Dedifferentiated amniotic fluid mesenchymal stem cell (primary cell): Measurements from ENCODE around the gene CD200R1.
"Not testable (repeated sequence)": the region's sequence is repeated elsewhere in the genome, so short reads cannot be mapped to it uniquely, and the experiment has no call there.

ENCODE experiments used
- DNase-seq: peaks from one replicate; pipeline ENCODE4 v3.0.0-alpha.2; 2016; ENCODE audit errors: extremely low spot score

Gene CD200R1

GRCh38 chr3:112974178-112974517 lies 755 bp downstream of the CD200R1 start:
- DNase-seq, result no peak

DNA sequence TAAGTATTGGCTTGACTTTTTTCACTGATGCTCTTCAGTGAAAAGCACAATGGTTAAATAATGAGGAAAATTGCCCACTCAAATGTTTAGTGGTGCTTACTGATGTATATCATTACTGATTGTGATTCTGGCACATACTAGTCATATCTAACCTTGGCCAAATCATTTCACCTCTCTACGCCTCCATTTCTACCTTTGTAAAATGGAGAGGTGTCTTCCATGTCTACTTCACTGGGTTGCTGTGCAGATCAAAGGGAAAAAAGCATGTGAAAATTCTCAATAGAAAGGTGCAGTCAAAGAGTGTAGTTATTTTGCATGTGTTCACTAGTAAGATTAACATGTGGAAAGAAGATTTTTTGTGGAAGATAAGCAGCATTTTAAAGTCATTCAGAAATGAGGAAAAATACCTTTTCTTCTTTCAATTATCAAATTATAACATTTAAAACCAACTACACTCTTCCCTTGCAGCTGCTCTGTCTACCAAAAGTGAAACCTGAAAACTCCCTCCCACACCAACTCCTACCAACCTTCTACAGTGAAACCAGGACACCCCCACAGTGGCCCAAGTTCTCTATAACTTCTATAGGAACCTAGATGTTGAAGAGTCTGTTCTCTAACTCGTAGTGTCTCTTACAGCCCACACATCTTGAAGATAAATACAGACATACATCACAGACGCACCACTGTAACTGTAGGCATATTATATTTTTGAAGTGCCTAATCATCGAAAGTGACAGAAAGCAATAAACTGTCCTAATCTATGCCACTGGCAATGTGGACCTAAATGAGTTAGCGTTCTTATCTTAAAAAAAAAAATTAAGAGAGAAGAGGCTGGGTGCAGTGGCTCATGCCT lies 1.4 kb downstream of the CD200R1 start:
- DNase-seq, result no peak

- DNase-seq, result no peak
Measured at GRCh38 chr3:112972158-112972557, 2.7 kb downstream of the CD200R1 start.

DNA sequence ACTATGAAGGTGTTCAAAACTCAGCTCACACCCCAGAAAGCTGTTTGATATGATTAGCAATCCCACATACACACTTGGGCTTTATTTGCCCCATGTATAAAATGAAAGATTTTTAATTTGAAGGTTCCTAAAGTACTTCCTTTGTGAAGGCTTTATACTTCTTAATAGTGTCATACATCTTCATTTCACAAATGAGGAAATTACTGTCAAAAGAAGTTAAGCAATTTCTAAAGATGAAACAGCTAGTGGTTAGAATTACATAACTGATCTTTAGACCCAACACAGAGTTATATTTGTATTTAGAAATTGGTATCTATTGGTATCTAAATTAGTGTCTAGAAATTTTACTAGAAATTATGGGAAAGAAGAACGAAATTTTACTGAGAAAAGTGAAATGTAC lies 7.1 kb downstream of the CD200R1 start:
- DNase-seq, result no peak

DNA sequence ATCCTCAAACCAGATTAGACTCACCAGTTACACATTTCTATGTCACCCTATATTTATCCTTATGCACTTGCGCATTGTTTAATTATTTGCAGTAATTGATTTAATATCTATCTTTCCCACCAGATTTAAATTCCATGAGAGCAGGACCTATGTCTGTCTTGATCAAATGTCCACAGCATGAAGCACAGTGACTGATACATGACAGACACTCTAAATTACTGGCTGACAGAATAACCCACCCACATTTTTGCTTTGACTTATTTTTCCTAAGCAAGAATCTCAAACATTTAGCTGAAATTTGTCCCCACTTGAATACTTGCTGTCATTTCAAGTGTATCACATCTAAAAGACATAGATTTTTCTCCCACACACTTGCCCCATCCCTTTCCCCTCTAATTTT lies 7.5 kb downstream of the CD200R1 start:
- no peak for DNase-seq

GRCh38 chr3:112966633-112967032 lies 8.3 kb downstream of the CD200R1 start:
- no peak for DNase-seq

- DNase-seq, result no peak
Measured at GRCh38 chr3:112965656-112966055, 9.2 kb downstream of the CD200R1 start.

DNA sequence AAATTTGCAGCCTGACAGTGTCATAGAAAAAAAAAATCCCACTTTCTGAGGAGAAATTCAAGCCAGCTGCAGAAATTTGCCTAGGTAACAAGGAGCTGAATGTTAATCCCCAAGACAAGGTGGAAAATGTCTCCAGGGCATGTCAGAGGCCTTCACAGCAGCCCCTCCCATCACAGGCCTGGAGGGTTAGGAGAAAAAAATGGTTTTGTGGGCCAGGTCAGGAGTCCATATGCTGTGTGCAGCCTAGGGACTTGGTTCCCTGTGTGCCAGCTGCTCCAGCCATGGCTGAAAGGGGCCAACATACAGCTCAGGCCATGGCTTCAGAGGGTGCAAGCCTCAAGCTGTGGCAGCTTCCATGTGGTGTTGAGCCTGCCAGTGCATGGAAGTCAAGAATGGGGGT lies 11.2 kb downstream of the CD200R1 start:
- no peak for DNase-seq

GRCh38 chr3:112958811-112959560 lies 15.9 kb downstream of the CD200R1 start:
- no peak for DNase-seq

DNA sequence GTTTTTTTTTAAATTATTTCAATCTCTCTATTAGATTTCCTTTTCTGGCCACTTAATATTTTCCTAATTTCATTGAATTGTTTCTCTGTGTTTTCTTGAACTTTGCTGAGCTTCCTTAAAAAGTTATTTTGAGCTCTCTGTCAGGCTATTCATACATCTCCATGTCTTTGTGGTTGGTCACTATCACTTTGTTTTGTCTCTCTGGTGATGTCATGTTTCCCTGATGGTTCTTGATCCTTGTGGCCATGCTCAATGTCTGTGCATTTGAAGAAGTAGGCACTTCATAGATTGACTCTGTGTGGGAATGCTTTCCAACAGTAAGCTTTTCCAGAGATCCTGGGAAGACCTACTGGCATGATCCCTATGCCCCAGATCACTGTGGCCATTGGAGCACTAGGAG lies 18.6 kb downstream of the CD200R1 start:
- DNase-seq, result no peak

GRCh38 chr3:112948346-112948838 lies 26.5 kb downstream of the CD200R1 start:
- DNase-seq, result no peak

GRCh38 chr3:112931736-112932521 lies 43.0 kb downstream of the CD200R1 start:
- DNase-seq, result no peak

DNA sequence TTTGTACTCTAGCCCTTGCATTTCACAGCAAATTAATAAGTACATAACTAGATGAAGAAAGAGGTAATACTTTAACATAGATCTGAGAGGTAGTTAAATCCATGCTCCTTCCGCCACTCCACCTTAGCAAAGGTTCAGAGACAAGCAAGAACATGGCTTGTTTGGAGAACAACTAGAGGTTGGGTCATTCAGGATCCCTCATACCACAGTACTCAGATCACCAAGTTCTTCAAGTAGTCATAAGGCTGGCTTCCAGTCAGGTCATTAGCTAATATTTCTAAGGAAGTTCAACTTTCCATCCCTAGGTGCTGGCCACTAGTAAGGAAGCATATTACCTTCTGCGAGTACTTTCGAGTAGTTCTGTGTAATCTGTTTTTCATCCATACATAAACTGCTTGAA lies 44.1 kb downstream of the CD200R1 start:
- DNase-seq, result no peak

- no peak for DNase-seq
Measured at GRCh38 chr3:112925969-112926368, 48.9 kb downstream of the CD200R1 start.

- DNase-seq, result no peak
Measured at GRCh38 chr3:112925560-112925959, 49.3 kb downstream of the CD200R1 start.

- DNase-seq, result not testable (repeated sequence)
Measured at GRCh38 chr3:112919541-112919940, 55.4 kb downstream of the CD200R1 start.

GRCh38 chr3:112908252-112908651 lies 66.7 kb downstream of the CD200R1 start:
- no peak for DNase-seq

GRCh38 chr3:112904786-112905185 lies 70.1 kb downstream of the CD200R1 start:
- no peak for DNase-seq

DNA sequence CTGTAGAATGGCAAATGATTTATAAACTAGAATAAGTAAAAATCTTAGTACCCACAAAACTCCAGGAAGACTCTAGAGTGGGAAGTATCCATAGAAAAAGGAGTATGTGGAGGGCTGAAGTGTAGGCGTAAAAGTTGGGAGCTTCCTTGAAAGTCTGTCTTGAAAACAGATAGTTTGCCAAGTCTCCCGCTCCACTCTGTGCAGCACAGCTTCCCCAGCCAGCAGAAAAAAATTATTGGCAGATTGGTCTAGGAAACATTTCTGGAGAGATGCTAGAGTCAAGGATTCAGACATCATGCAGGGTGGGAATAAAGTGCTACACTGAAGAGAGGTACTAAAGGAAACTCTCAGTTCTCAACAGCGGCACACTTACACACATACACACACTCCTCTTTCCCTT lies 74.8 kb downstream of the CD200R1 start:
- DNase-seq, result no peak

DNA sequence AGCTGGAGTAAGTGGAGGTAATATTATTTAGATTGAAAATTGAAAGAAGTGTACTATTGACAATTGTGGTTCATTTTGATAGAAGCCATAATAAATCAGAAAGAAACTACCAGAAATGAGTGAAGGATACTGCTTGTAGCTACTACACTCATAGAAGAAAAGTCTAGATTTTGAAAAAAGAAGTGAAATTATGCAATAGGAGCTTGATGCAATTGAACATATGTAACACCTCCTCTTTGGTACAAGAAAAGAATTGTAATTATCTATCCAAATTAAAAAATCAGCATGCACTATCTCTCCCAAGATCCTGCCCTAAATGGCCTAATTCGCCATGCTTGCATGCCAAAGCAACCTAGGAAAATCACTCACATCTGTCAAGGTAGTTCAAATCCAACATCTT lies 77.1 kb downstream of the CD200R1 start:
- no peak for DNase-seq

DNA sequence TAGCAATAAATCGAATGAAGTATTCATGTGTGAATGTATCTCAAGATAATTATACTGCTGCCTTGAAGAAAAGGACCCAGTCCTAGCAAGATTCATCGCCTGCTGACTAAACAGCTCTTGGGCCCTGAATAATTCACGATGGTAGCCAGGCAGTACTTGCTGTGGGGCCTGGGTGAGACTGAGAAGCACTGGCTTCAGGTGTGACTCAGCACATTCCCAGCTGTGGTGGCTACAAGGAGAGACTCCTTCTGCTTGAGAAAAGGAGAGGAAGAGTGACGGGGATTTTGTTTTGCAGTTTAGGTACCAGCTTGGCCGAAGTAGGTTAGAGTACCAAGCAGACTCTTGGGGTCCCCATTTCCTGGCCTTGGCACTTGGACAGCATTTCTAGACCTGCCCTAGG lies 80.6 kb downstream of the CD200R1 start:
- DNase-seq, result no peak

- no peak for DNase-seq
Measured at GRCh38 chr3:112889357-112889756, 85.5 kb downstream of the CD200R1 start.
